Sigmoid colon (tissue), 7 donors: Measurements from ENCODE around the gene PGA4. TPM values are rescaled to one million over a fixed set of nuclear protein-coding genes. Genes with fewer than 3 reads are reported as not detected.
"Not testable (repeated sequence)": the region's sequence is repeated elsewhere in the genome, so short reads cannot be mapped to it uniquely, and the experiment has no call there.

ENCODE experiments used
- DNase-seq: peaks from one replicate; pipeline ENCODE4 v3.0.0-alpha.2; 2019
- H3K27ac ChIP-seq, 4 donors: fragments of 200-600 bp; sonication (generic); one replicate each; pipeline ENCODE4 v1.5.1; 2016 to 2019; ENCODE audit warnings: mild to moderate bottlenecking in 1 of 4
- H3K27me3 ChIP-seq, 3 donors: fragments of 200-600 bp; sonication (generic); one replicate each; pipeline ENCODE4 v1.5.1; 2019; ENCODE audit warnings: mild to moderate bottlenecking in 1 of 3
- H3K36me3 ChIP-seq, 4 donors: fragments of 200-600 bp; sonication (generic); one replicate each; pipeline ENCODE4 v1.5.1; 2016 to 2019
- H3K4me1 ChIP-seq, 4 donors: fragments of 200-600 bp; sonication (generic); one replicate each; pipeline ENCODE4 v1.5.1; 2017 to 2019
- H3K4me3 ChIP-seq, 4 donors: fragments of 200-600 bp; sonication (generic); one replicate each; pipeline ENCODE4 v1.5.1; 2017 to 2019; ENCODE audit warnings: mild to moderate bottlenecking in 2 of 4, moderate library complexity in 1 of 4
- H3K9me3 ChIP-seq, 4 donors: fragments of 200-600 bp in 3 of 4; sonication (generic) in 3 of 4; one replicate each; pipeline versions ENCODE4 v1.5.1 to v1.6.1; 2013 to 2019
- CTCF ChIP-seq, 4 experiments: fragments of 450-650 bp in 3 of 4; fragments of 200-600 bp in 1 of 4; IDR thresholded peaks; one replicate each; pipeline ENCODE4 v1.5.1; 2016 to 2019; ENCODE audit warnings: antibody characterized with exemption in 4 of 4, mild to moderate bottlenecking in 3 of 4, moderate library complexity in 2 of 4
- EP300 ChIP-seq, 4 donors: sonication (generic); formaldehyde crosslinking; IDR thresholded peaks; one replicate each; pipeline ENCODE4 v1.6.1; 2017; ENCODE audit warnings: antibody characterized with exemption in 4 of 4
- POLR2A ChIP-seq, 2 donors: fragments of 450-650 bp; IDR thresholded peaks; one replicate each; pipeline ENCODE4 v1.6.1; 2016; ENCODE audit warnings: antibody characterized with exemption in 2 of 2, mild to moderate bottlenecking in 2 of 2, moderate library complexity in 2 of 2
- POLR2AphosphoS5 ChIP-seq, 4 donors: sonication (generic); formaldehyde crosslinking; IDR thresholded peaks; one replicate each; pipeline ENCODE4 v1.6.1; 2017; ENCODE audit warnings: antibody characterized with exemption in 4 of 4
- WGBS, 2 donors: extraction: QIAGEN DNeasy Blood & Tissue Kit; methylation state at CpG; one replicate each; pipeline ENCODE4 v1.1.7; 2013; 5-methylcytosine and 5-hydroxymethylcytosine counted together
- intact Hi-C: fragments of 100-400 bp; cut with DNase I; formaldehyde crosslinking; loops from one replicate; pipeline ENCODE4 v1.15.1; 2023
- polyA plus RNA-seq, 3 donors: library from polyadenylated mRNA; stranded (reverse); fragments of 200-250 nt; gene quantifications; one replicate each; pipeline ENCODE4 v1.2.3, GENCODE V29; 2013
- total RNA-seq, 4 donors: library from RNA; depleted of rRNA; stranded (reverse); fragments of >200 nt; gene quantifications; one replicate each; pipeline ENCODE4 v1.1.0, GENCODE V29; 2016
- donor health status: healthy with polysubstance abuse.
- donor health status: Bipolar disorder and iron deficiency.
- donor health status: healthy.

Gene PGA4
- total RNA-seq, result 1 to 10 TPM in 2 of 4 donors, not detected in 2; 2.5 to 4.3 TPM
- polyA plus RNA-seq, result 10 to 100 TPM in 1 of 3 donors, 1 to 10 TPM in 1, under 1 TPM in 1; 0.26 to 27.6 (median 5.3) TPM

GRCh38 chr11:61222047-61222446, at the start of gene PGA4:
PGA4 (plus strand) TSS chr11:61222347; CDS start chr11:61222401, 54 bp downstream.
- H3K4me1 ChIP-seq, H3K36me3 ChIP-seq, H3K4me3 ChIP-seq, H3K27ac ChIP-seq, DNase-seq, H3K27me3 ChIP-seq, intact Hi-C loops, H3K9me3 ChIP-seq: not testable (repeated sequence)
- WGBS, 2 donors, result no CpG with 5 or more reads among the region's 8 CpGs

GRCh38 chr11:61172356-61172755, 49.8 kb upstream of the PGA4 start:
- H3K9me3 ChIP-seq, result no peaks in the 10 kb centered on the region
- intact Hi-C loops, result no loop called here
- H3K4me3 ChIP-seq, result no peak overlapping the region
- DNase-seq, result peak; percentile 4
- H3K27me3 ChIP-seq, result no peaks in the 10 kb centered on the region
- 54 to 79% methylated on average over 5 of the region's 5 CpGs for WGBS, 2 donors
- H3K27ac ChIP-seq, result no peak overlapping the region
- H3K36me3 ChIP-seq, result no peaks in the 10 kb centered on the region
- no peaks in the 10 kb centered on the region for H3K4me1 ChIP-seq
- TF ChIP-seq POLR2A (IDR thresholded peaks at IDR 0.05) (no peak), POLR2AphosphoS5 (IDR thresholded peaks at IDR 0.05) (no peak), EP300 (IDR thresholded peaks at IDR 0.05) (no peak), CTCF (IDR thresholded peaks at IDR 0.05) (no peak)

GRCh38 chr11:61172888-61173287, 49.3 kb upstream of the PGA4 start:
- peak; percentile 11 for DNase-seq
- H3K9me3 ChIP-seq, result no peaks in the 10 kb centered on the region
- WGBS, 2 donors, result 94 to 95% methylated on average over 3 of the region's 3 CpGs

GRCh38 chr11:61173456-61173855, 48.7 kb upstream of the PGA4 start:
- Histone ChIP-seq H3K36me3 (no peaks in the 10 kb centered on the region), H3K4me1 (no peaks in the 10 kb centered on the region), H3K4me3 (no peak overlapping the region), H3K27me3 (no peaks in the 10 kb centered on the region), H3K27ac (no peak overlapping the region), H3K9me3 (no peaks in the 10 kb centered on the region)
- intact Hi-C loops, result no loop called here
- peak; percentile 19 for DNase-seq
- WGBS, 2 donors, result 86 to 87% methylated on average over 4 of the region's 4 CpGs
- TF ChIP-seq POLR2AphosphoS5 (IDR thresholded peaks at IDR 0.05) (no peak), EP300 (IDR thresholded peaks at IDR 0.05) (no peak), POLR2A (IDR thresholded peaks at IDR 0.05) (no peak)

More at GRCh38 chr11:61172888-61173287, 49.3 kb upstream of the PGA4 start:
- no peak for TF ChIP-seq CTCF (IDR thresholded peaks at IDR 0.05)
- TF ChIP-seq POLR2A (IDR thresholded peaks at IDR 0.05), result no peak
- no peak for TF ChIP-seq POLR2AphosphoS5 (IDR thresholded peaks at IDR 0.05)
- TF ChIP-seq EP300 (IDR thresholded peaks at IDR 0.05), result no peak
- H3K4me3 ChIP-seq, result no peak overlapping the region
- no peaks in the 10 kb centered on the region for H3K4me1 ChIP-seq
- H3K36me3 ChIP-seq, result no peaks in the 10 kb centered on the region
- no peaks in the 10 kb centered on the region for H3K27me3 ChIP-seq
- intact Hi-C loops, result no loop called here
- no peak overlapping the region for H3K27ac ChIP-seq

GRCh38 chr11:61174273-61174672, 47.9 kb upstream of the PGA4 start:
- intact Hi-C loops, result no loop called here
- TF ChIP-seq CTCF (IDR thresholded peaks at IDR 0.05) (no peak), EP300 (IDR thresholded peaks at IDR 0.05) (no peak), POLR2AphosphoS5 (IDR thresholded peaks at IDR 0.05) (no peak), POLR2A (IDR thresholded peaks at IDR 0.05) (no peak)
- peak; percentile 11 for DNase-seq

GRCh38 chr11:61174949-61175348, 47.2 kb upstream of the PGA4 start:
- intact Hi-C loops, result no loop called here
- H3K4me3 ChIP-seq, result no peak overlapping the region
- DNase-seq, result peak; percentile 44
- TF ChIP-seq CTCF (IDR thresholded peaks at IDR 0.05) (no peak), POLR2A (IDR thresholded peaks at IDR 0.05) (no peak), EP300 (IDR thresholded peaks at IDR 0.05) (no peak), POLR2AphosphoS5 (IDR thresholded peaks at IDR 0.05) (no peak)
- WGBS, 2 donors, result 72 to 82% methylated on average over 6 of the region's 6 CpGs
- H3K27ac ChIP-seq, result no peak overlapping the region
- no peaks in the 10 kb centered on the region for H3K27me3 ChIP-seq
- no peaks in the 10 kb centered on the region for H3K9me3 ChIP-seq
- no peaks in the 10 kb centered on the region for H3K36me3 ChIP-seq
- H3K4me1 ChIP-seq, result no peaks in the 10 kb centered on the region

More at GRCh38 chr11:61174273-61174672, 47.9 kb upstream of the PGA4 start:
- H3K9me3 ChIP-seq, result no peaks in the 10 kb centered on the region
- H3K27me3 ChIP-seq, result no peaks in the 10 kb centered on the region
- H3K4me1 ChIP-seq, result no peaks in the 10 kb centered on the region
- WGBS, 2 donors, result 78 to 89% methylated on average over 6 of the region's 6 CpGs
- no peak overlapping the region for H3K4me3 ChIP-seq
- no peak overlapping the region for H3K27ac ChIP-seq
- no peaks in the 10 kb centered on the region for H3K36me3 ChIP-seq
